ENCODE measurements around the gene ARID3A.
"Not testable (repeated sequence)": the region's sequence is repeated elsewhere in the genome, so short reads cannot be mapped to it uniquely, and the experiment has no call there.

The ARID3A gene

DNA sequence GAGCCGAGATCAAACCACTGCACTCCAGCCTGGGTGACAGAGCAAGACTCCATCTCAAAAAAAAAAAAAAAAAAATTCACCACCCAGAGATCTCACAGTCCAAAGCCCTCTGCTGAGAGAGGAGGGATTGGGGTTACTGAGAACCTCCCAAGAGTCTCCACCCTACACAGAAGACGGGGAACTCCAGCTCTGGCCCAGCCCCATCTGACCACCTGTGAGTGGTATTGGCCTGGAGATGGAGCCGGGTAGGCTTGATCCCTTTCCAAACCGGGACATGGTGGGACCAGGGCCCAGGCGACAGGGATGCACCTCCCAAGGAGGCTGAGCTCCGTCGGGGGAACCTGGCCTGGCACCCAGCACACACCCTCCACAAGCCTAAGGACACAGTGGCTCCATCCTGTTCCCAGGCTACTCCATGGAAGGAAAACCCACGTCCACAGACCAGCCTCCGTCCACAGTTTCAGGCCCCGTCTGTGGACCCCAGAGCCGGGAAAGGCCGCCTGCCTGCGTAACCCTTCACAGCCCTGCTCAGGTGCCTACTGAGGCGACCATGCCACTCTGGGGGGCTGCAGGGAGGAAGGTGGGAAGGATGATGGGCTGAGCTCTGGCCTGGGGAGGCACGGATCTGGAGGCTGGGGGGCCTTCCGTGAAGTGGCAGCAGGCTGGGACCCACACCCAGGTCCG lies 93.2 kb downstream of the ARID3A start:
- DNase-seq = no peak

GRCh38 chr19:1019616-1019961 lies 93.8 kb downstream of the ARID3A start:
- no peak for DNase-seq

GRCh38 chr19:1019980-1020867 lies 94.4 kb downstream of the ARID3A start:
- DNase-seq = no peak

DNA sequence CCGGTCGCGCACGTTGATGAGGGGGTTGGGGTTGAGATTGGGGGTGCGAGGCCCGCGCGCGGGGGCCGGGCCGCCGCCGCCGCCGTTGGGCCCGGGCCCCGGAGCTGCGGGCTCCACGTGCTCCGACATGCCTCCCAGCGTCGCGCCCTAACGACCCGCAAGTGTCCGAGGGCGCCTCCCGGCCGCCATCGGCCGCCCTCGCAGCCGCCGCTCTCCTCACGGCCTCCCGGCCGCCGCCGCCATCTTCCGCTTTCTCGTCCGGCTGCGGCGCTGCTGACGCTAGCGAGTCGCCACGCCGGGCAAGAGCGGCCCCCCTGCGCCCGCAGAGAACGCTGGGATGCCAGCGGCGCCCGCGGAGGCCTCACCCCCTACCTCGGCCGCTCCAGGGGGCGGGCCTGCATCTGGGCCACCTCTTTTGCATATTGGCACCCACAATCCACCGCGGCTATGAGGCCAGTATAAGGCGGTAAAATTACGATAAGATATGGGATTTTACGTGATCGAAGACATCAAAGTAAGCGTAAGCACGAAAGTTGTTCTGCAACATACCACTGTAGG lies 95.1 kb downstream of the ARID3A start, which contains the start of gene TMEM259:
TMEM259 (minus strand) TSS at position 256 of the 558 bp plus-strand sequence; CDS start at position 129, 127 bp downstream.
- peak; percentile 97 for DNase-seq

- DNase-seq = not testable (repeated sequence)
These were observed 98.0 kb downstream of the ARID3A start for GRCh38 chr19:1023883-1024188.

DNA sequence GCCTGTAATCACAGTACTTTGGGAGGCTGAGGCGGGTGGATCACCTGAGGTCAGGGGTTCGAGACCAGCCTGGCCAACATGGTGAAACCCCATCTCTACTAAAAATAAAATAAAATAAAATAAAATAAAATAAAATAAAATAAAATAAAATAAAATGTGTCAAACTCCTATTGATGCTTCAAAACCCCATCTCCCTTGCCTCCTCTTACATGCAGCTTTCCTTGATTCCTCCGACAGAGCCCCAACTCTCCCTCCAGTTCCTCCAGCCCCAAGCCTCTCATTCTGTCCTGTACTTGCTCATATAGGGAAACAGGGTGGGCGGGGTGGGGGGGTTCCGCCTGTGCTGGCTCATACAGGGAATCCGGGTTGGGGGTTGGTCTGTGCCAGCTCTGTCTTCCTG lies 99.2 kb downstream of the ARID3A start:
- DNase-seq = not testable (repeated sequence)
